Activated CD4-positive, alpha-beta T cell treated with anti-CD3 and anti-CD28 coated beads, Interleukin-2, amount 10 ng/mL, durations not matched to agents 7 days and 5 days (primary cell): ENCODE measurements around the gene DCLRE1B. TPM values are rescaled to one million over a fixed set of nuclear protein-coding genes. Genes with fewer than 3 reads are reported as not detected.

Experiments
- CTCF ChIA-PET: fragments of 350-600 bp; sonication (Branson Sonifier 250); formaldehyde crosslinking; loops from one replicate; lab custom pipeline; 2021; ENCODE audit warnings: antibody characterized with exemption; lab: Charles Lee
- POLR2A ChIA-PET: fragments of 350-600 bp; sonication (Branson Sonifier 250); formaldehyde crosslinking; loops from one replicate; lab custom pipeline; 2021; ENCODE audit warnings: antibody characterized with exemption; lab: Charles Lee
- DNase-seq: peaks from one replicate; pipeline ENCODE4 v3.0.0-alpha.2; 2020
- H3K27ac Mint-ChIP-seq: one replicate; pipeline ENCODE4 v1.8.0; 2021; ENCODE audit warnings: mild to moderate bottlenecking, moderate library complexity, mixed read lengths
- H3K27me3 Mint-ChIP-seq: one replicate; pipeline ENCODE4 v1.8.0; 2021; ENCODE audit warnings: mixed read lengths
- H3K36me3 Mint-ChIP-seq: one replicate; pipeline ENCODE4 v1.8.0; 2021; ENCODE audit warnings: low read depth, mixed read lengths
- H3K4me1 Mint-ChIP-seq: one replicate; pipeline ENCODE4 v1.8.0; 2021; ENCODE audit warnings: mixed read lengths
- H3K4me3 Mint-ChIP-seq: one replicate; pipeline ENCODE4 v1.8.0; 2021; ENCODE audit warnings: mild to moderate bottlenecking, moderate library complexity, mixed read lengths
- H3K9me3 Mint-ChIP-seq: one replicate; pipeline ENCODE4 v1.8.0; 2021; ENCODE audit warnings: mixed read lengths
- total RNA-seq, 2 experiments: library from RNA; stranded (reverse); gene quantifications; one replicate each; pipeline ENCODE4 v1.2.3, GENCODE V29; 2021

The DCLRE1B gene
- total RNA-seq, 2 experiments from 2014 or later, result 16.2 to 19.4 TPM

DNA sequence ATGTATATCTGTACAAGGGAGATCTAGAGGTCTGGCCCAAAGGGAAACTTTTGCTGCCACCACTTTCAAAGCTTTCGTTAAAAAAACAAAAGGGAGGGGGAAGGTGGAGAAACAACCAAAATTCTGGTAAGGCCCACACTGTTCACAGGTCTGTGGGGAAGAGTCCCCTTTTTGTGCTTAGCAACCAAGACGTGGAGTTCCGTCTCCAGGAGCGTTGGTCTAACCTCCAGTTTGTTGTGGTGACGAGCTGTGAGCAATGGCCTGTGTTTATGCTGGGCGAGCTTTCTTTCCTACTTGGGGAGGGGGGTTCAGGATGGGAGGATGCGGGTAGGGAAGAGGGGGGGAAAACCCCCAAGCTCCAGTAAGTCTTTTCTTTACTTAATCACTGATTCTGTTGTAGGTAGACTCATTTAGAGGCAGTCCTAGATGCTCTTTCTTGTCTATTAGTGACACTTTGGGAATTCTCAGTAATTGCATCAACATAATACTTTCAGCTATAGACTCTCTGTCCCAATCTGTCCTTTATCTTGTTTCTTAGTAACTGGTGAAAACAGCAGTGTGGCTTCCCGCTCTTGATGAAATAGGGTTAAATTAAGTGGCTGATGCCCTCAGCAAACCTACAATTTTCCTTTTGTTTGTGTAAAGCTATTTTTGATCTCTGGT, 25.5 kb downstream of the DCLRE1B start:
- no peaks in the 10 kb centered on the region for H3K27me3 Mint-ChIP-seq
- peaks cover 55% of the 10 kb centered on the region for H3K4me1 Mint-ChIP-seq
- CTCF ChIA-PET, result interaction anchor here (0.9 to 4.7 kb wide), 13 partner anchors 10 to 113 kb away, joined by 3 to 38 read pairs (median 5); partner anchors contain the start of genes AP4B1 and DCLRE1B
- peak overlapping the region; percentile 86 for H3K4me3 Mint-ChIP-seq
- H3K27ac Mint-ChIP-seq, result peak overlapping the region; percentile 95
- H3K36me3 Mint-ChIP-seq, result peaks cover 28% of the 10 kb centered on the region
- no peaks in the 10 kb centered on the region for H3K9me3 Mint-ChIP-seq
- POLR2A ChIA-PET, result no interaction called here
- peak; percentile 79 for DNase-seq

GRCh38 chr1:113931451-113931851, 26.3 kb downstream of the DCLRE1B start:
- Mint-ChIP-seq H3K4me3 (peak overlapping the region; percentile 86), H3K27me3 (no peaks in the 10 kb centered on the region), H3K4me1 (peaks cover 63% of the 10 kb centered on the region), H3K9me3 (no peaks in the 10 kb centered on the region), H3K27ac (peak overlapping the region; percentile 95), H3K36me3 (peaks cover 32% of the 10 kb centered on the region)
- CTCF ChIA-PET, result interaction anchor here (0.7 to 3.3 kb wide), 8 partner anchors 14 to 95 kb away, joined by 3 to 16 read pairs (median 5); no protein-coding TSS in a partner anchor
- POLR2A ChIA-PET, result no interaction called here
- DNase-seq, result peak; percentile 24

GRCh38 chr1:113934006-113934405, 28.9 kb downstream of the DCLRE1B start:
- Mint-ChIP-seq H3K9me3 (no peaks in the 10 kb centered on the region), H3K27ac (peak overlapping the region; percentile 95), H3K27me3 (no peaks in the 10 kb centered on the region), H3K4me3 (peak overlapping the region; percentile 86), H3K4me1 (peaks cover 75% of the 10 kb centered on the region), H3K36me3 (peaks cover 45% of the 10 kb centered on the region)
- ChIA-PET CTCF (interaction anchor here (1.1 to 1.4 kb wide), 3 partner anchors 10 to 58 kb away, joined by 3 to 6 read pairs (median 5); no protein-coding TSS in a partner anchor), POLR2A (no interaction called here)
- DNase-seq, result no peak

GRCh38 chr1:113934511-113935055, 29.5 kb downstream of the DCLRE1B start:
- peaks cover 48% of the 10 kb centered on the region for H3K36me3 Mint-ChIP-seq
- ChIA-PET POLR2A (no interaction called here), CTCF (interaction anchor here (0.6 to 1.9 kb wide), 7 partner anchors 12 to 353 kb away, joined by 3 to 6 read pairs (median 5); no protein-coding TSS in a partner anchor)
- H3K9me3 Mint-ChIP-seq, result no peaks in the 10 kb centered on the region
- H3K27ac Mint-ChIP-seq, result no peak overlapping the region
- H3K4me1 Mint-ChIP-seq, result peaks cover 81% of the 10 kb centered on the region
- H3K27me3 Mint-ChIP-seq, result no peaks in the 10 kb centered on the region
- no peak for DNase-seq
- peak overlapping the region; percentile 86 for H3K4me3 Mint-ChIP-seq

- H3K27ac Mint-ChIP-seq, result no peak overlapping the region
- POLR2A ChIA-PET, result no interaction called here
Observed at GRCh38 chr1:113935176-113935575, 30.1 kb downstream of the DCLRE1B start.

DNA sequence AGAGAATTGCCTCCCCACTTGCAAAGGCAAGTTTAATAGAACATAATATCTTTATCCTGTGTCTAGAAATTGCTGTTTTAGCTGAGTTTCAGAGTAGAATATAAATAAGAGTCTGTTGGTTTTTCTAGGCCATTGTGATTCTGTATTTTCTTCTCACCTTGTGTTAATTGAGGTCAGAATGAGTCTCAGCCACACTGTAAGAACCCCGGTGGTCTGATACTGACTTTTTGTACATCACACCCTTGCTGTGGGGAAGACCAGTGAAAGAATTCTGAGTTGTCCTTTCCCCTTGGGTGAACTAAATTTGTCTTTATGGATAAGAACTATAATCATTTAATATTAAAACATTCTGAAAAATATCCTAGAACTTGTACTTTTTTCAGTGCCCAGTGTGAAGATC, 30.8 kb downstream of the DCLRE1B start:
- H3K36me3 Mint-ChIP-seq, result peaks cover 58% of the 10 kb centered on the region
- H3K4me3 Mint-ChIP-seq, result no peak overlapping the region
- peaks cover 90% of the 10 kb centered on the region for H3K4me1 Mint-ChIP-seq
- no peak overlapping the region for H3K27ac Mint-ChIP-seq
- CTCF ChIA-PET, result interaction anchor here (1.2 to 1.9 kb wide), 2 partner anchors 30 to 41 kb away, joined by 3 to 6 read pairs; no protein-coding TSS in a partner anchor
- no peaks in the 10 kb centered on the region for H3K9me3 Mint-ChIP-seq
- DNase-seq, result no peak
- no peaks in the 10 kb centered on the region for H3K27me3 Mint-ChIP-seq
- POLR2A ChIA-PET, result no interaction called here

More at GRCh38 chr1:113935176-113935575, 30.1 kb downstream of the DCLRE1B start:
- no peak for DNase-seq
- Mint-ChIP-seq H3K9me3 (no peaks in the 10 kb centered on the region), H3K27me3 (no peaks in the 10 kb centered on the region), H3K36me3 (peaks cover 50% of the 10 kb centered on the region), H3K4me3 (no peak overlapping the region), H3K4me1 (peaks cover 86% of the 10 kb centered on the region)
- CTCF ChIA-PET, result interaction anchor here (0.6 to 1.9 kb wide), 6 partner anchors 12 to 352 kb away, joined by 3 to 6 read pairs (median 4); no protein-coding TSS in a partner anchor

- ChIA-PET CTCF (interaction anchor here (0.9 to 1.8 kb wide), 3 partner anchors 9 to 40 kb away, joined by 3 to 5 read pairs (median 3); no protein-coding TSS in a partner anchor), POLR2A (interaction anchor here (1.0 kb wide), 1 partner anchor 10 kb away, joined by 3 read pairs; no protein-coding TSS in a partner anchor)
- Mint-ChIP-seq H3K4me3 (no peak overlapping the region), H3K4me1 (peaks cover 90% of the 10 kb centered on the region), H3K36me3 (peaks cover 66% of the 10 kb centered on the region), H3K27me3 (no peaks in the 10 kb centered on the region), H3K27ac (peak overlapping the region; percentile 81), H3K9me3 (no peaks in the 10 kb centered on the region)
- no peak for DNase-seq
Observed at GRCh38 chr1:113937146-113937545, 32.0 kb downstream of the DCLRE1B start.

GRCh38 chr1:113938192-113938591, 33.1 kb downstream of the DCLRE1B start:
- H3K9me3 Mint-ChIP-seq, result no peaks in the 10 kb centered on the region
- H3K36me3 Mint-ChIP-seq, result peaks cover 65% of the 10 kb centered on the region
- ChIA-PET CTCF (interaction anchor here (1.3 to 2.0 kb wide), 4 partner anchors 8 to 103 kb away, joined by 3 to 6 read pairs (median 4); partner anchors contain the start of gene HIPK1), POLR2A (no interaction called here)
- no peak overlapping the region for H3K4me3 Mint-ChIP-seq
- DNase-seq, result no peak
- peak overlapping the region; percentile 85 for H3K27ac Mint-ChIP-seq
- no peaks in the 10 kb centered on the region for H3K27me3 Mint-ChIP-seq
- peaks cover 84% of the 10 kb centered on the region for H3K4me1 Mint-ChIP-seq

DNA sequence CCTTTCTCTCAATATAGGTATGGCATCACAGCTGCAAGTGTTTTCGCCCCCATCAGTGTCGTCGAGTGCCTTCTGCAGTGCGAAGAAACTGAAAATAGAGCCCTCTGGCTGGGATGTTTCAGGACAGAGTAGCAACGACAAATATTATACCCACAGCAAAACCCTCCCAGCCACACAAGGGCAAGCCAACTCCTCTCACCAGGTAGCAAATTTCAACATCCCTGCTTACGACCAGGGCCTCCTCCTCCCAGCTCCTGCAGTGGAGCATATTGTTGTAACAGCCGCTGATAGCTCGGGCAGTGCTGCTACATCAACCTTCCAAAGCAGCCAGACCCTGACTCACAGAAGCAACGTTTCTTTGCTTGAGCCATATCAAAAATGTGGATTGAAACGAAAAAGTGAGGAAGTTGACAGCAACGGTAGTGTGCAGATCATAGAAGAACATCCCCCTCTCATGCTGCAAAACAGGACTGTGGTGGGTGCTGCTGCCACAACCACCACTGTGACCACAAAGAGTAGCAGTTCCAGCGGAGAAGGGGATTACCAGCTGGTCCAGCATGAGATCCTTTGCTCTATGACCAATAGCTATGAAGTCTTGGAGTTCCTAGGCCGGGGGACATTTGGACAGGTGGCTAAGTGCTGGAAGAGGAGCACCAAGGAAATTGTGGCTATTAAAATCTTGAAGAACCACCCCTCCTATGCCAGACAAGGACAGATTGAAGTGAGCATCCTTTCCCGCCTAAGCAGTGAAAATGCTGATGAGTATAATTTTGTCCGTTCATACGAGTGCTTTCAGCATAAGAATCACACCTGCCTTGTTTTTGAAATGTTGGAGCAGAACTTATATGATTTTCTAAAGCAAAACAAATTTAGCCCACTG, 35.5 kb downstream of the DCLRE1B start:
- ChIA-PET POLR2A (interaction anchor here (0.6 kb wide), 1 partner anchor 37 kb away, joined by 15 read pairs; no protein-coding TSS in a partner anchor), CTCF (interaction anchor here (0.7 to 1.6 kb wide), 4 partner anchors 34 to 129 kb away, joined by 3 to 4 read pairs (median 4); partner anchors contain the start of gene RSBN1)
- Mint-ChIP-seq H3K4me3 (peak overlapping the region; percentile 62), H3K27ac (peak overlapping the region; percentile 87), H3K4me1 (peaks cover 77% of the 10 kb centered on the region), H3K9me3 (no peaks in the 10 kb centered on the region), H3K36me3 (peaks cover 63% of the 10 kb centered on the region), H3K27me3 (no peaks in the 10 kb centered on the region)
- peak; percentile 51 for DNase-seq

- Mint-ChIP-seq H3K27me3 (no peaks in the 10 kb centered on the region), H3K4me3 (no peak overlapping the region), H3K9me3 (no peaks in the 10 kb centered on the region), H3K4me1 (peaks cover 77% of the 10 kb centered on the region), H3K27ac (peak overlapping the region; percentile 87), H3K36me3 (peaks cover 61% of the 10 kb centered on the region)
- ChIA-PET POLR2A (interaction anchor here (0.6 kb wide), 1 partner anchor 37 kb away, joined by 15 read pairs; no protein-coding TSS in a partner anchor), CTCF (interaction anchor here (0.7 to 1.6 kb wide), 2 partner anchors 79 to 129 kb away, joined by 3 to 4 read pairs; partner anchors contain the start of gene RSBN1)
- no peak for DNase-seq
Observed at GRCh38 chr1:113941245-113941559, 36.1 kb downstream of the DCLRE1B start.

DNA sequence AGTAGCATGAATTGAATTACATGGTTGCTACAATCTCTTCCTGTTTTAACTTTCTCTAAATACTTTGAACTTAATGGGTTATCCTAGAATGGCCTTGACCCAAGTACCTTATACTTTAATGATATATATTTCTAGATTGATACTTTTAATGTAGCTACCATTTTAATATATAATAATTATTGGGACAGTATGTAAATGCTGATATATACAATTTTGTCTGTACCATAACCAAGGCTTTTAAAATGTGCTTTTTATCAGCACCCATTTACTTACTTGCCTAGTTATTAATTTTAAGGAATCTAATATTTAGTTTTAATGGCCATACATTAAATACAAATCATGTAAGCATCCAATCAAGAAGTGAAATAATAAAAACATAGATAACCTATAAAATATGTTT, 37.4 kb downstream of the DCLRE1B start:
- Mint-ChIP-seq H3K4me3 (no peak overlapping the region), H3K36me3 (peaks cover 59% of the 10 kb centered on the region)
- POLR2A ChIA-PET, result no interaction called here

More for the DNA sequence above, 37.4 kb downstream of the DCLRE1B start:
- Mint-ChIP-seq H3K27ac (no peak overlapping the region), H3K4me1 (peaks cover 77% of the 10 kb centered on the region), H3K9me3 (no peaks in the 10 kb centered on the region), H3K27me3 (no peaks in the 10 kb centered on the region)
- no peak for DNase-seq
- CTCF ChIA-PET, result interaction anchor here (0.7 to 0.8 kb wide), 2 partner anchors 13 to 285 kb away, joined by 3 read pairs; partner anchors contain the start of gene HIPK1
